Measurements from ENCODE around the gene AFP.

- TF ChIP-seq CTCF (IDR thresholded peaks at IDR 0.05; ENCODE audit: low read depth, low read length) (no peak), MAX (IDR thresholded peaks at IDR 0.05; ENCODE audit: low read depth, low read length) (no peak), POLR2A (IDR thresholded peaks at IDR 0.05; ENCODE audit: extremely low read depth, insufficient read length) (no peak), MYC (IDR thresholded peaks at IDR 0.05; ENCODE audit: low read depth, low read length) (no peak)
These were observed 6.9 kb upstream of the AFP start for GRCh38 chr4:73429118-73429517.

All from NB4 (cell line).